Peyer's patch (tissue), 4 donors: ENCODE data around the gene PACSIN1.

Experiments used
- POLR2A ChIP-seq, 2 donors: fragments of 450-650 bp; IDR thresholded peaks; one replicate each; pipeline ENCODE4 v1.5.1; 2017; ENCODE audit warnings: antibody characterized with exemption in 2 of 2, mild to moderate bottlenecking in 2 of 2, moderate library complexity in 2 of 2
- TF ChIP-seq, protein P1 (sequence below), 6 experiments: fragments of 450-650 bp in 4 of 6; fragments of 200-600 bp in 2 of 6; sonication (generic) in 1 of 6; IDR thresholded peaks; one replicate each; pipeline ENCODE4 v1.5.1; 2017 to 2019; ENCODE audit warnings: antibody characterized with exemption in 6 of 6, mild to moderate bottlenecking in 3 of 6, moderate library complexity in 1 of 6

DNA sequence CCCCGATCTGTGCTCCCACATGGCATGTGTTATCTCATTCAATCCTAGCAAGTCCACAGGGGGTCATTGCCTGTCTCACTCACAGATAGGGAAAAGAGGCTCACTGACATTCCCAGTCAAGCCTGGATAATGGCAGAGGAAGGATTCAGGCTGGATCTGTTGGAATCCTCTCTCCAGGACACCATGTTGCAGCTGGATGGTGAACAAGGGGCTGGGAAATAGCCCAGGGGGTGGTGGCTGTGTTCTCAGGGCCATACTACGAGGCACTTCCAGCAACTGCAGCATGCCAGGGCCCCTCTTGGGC lies 95.3 kb downstream of the PACSIN1 start:
- no peak for TF ChIP-seq POLR2A (IDR thresholded peaks at IDR 0.05)
- TF ChIP-seq, protein P1, sequence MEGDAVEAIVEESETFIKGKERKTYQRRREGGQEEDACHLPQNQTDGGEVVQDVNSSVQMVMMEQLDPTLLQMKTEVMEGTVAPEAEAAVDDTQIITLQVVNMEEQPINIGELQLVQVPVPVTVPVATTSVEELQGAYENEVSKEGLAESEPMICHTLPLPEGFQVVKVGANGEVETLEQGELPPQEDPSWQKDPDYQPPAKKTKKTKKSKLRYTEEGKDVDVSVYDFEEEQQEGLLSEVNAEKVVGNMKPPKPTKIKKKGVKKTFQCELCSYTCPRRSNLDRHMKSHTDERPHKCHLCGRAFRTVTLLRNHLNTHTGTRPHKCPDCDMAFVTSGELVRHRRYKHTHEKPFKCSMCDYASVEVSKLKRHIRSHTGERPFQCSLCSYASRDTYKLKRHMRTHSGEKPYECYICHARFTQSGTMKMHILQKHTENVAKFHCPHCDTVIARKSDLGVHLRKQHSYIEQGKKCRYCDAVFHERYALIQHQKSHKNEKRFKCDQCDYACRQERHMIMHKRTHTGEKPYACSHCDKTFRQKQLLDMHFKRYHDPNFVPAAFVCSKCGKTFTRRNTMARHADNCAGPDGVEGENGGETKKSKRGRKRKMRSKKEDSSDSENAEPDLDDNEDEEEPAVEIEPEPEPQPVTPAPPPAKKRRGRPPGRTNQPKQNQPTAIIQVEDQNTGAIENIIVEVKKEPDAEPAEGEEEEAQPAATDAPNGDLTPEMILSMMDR (IDR thresholded peaks at IDR 0.05): no peak
